HEK293 (cell line): ENCODE data around the gene SLAIN2.

Experiments used
- CTCF ChIA-PET: fragments of 350-600 bp; formaldehyde crosslinking; extraction: SDS; loops from one replicate; lab custom pipeline; 2021; ENCODE audit warnings: antibody characterized with exemption; lab: Yijun Ruan, JAX
- POLR2A ChIA-PET: fragments of 300-600 bp; formaldehyde crosslinking; extraction: SDS; loops from one replicate; lab custom pipeline; 2020; ENCODE audit warnings: antibody characterized with exemption, inconsistent platforms; lab: Yijun Ruan, JAX
- H3K27ac ChIP-seq: fragments of 200-500 bp; sonication (Bioruptor generic); 2 replicates; pipeline ENCODE4 v1.5.1; 2014; ENCODE audit warnings: low read depth, low read length, control low read depth, inconsistent platforms; ENCODE audit errors: extremely low read depth
- H3K36me3 ChIP-seq, 2 experiments: fragments of 200-500 bp in 1 of 2; sonication (Bioruptor generic) in 1 of 2; 1 replicate in 1 of 2; 2 replicates in 1 of 2; pipeline ENCODE4 v1.5.1; 2014 to 2017; ENCODE audit warnings: inconsistent platforms in 2 of 2, low read length in 2 of 2; ENCODE audit not compliant: control insufficient read depth in 2 of 2, insufficient read depth in 1 of 2
- H3K4me1 ChIP-seq: fragments of 200-500 bp; sonication (Bioruptor generic); 2 replicates; pipeline ENCODE4 v1.5.1; 2014; ENCODE audit warnings: mild to moderate bottlenecking, low read length, inconsistent platforms; ENCODE audit not compliant: control insufficient read depth, insufficient read depth
- H3K4me3 ChIP-seq: 2 replicates; pipeline ENCODE4 v1.5.1; 2011; ENCODE audit warnings: low read depth, mild to moderate bottlenecking, control low read depth, low read length, moderate library complexity
- H3K9me3 ChIP-seq: fragments of 200-500 bp; sonication (Bioruptor generic); 2 replicates; pipeline ENCODE4 v1.5.1; 2014; ENCODE audit warnings: low read depth, low read length, inconsistent platforms; ENCODE audit not compliant: control insufficient read depth, insufficient read depth
- BCL11B ChIP-seq: fragments of 450-650 bp; formaldehyde crosslinking; IDR thresholded peaks from 2 replicates; pipeline ENCODE4 v1.5.1; 2016; ENCODE audit warnings: low read depth, missing biosample characterization, missing genetic modification characterization
- EGR2 ChIP-seq: fragments of 450-650 bp; formaldehyde crosslinking; IDR thresholded peaks from 2 replicates; pipeline ENCODE4 v1.5.1; 2016; ENCODE audit warnings: low read depth, missing biosample characterization, missing genetic modification characterization
- GFI1B ChIP-seq: fragments of 450-650 bp; formaldehyde crosslinking; IDR thresholded peaks from 2 replicates; pipeline ENCODE4 v1.5.1; 2016; ENCODE audit warnings: missing biosample characterization, missing genetic modification characterization
- GLI2 ChIP-seq: fragments of 450-650 bp; formaldehyde crosslinking; IDR thresholded peaks from 2 replicates; pipeline ENCODE4; 2017; ENCODE audit warnings: missing biosample characterization, missing genetic modification characterization, low read depth, borderline replicate concordance
- GLIS2 ChIP-seq: fragments of 450-650 bp; formaldehyde crosslinking; IDR thresholded peaks from 2 replicates; pipeline ENCODE4 v1.5.1; 2016; ENCODE audit warnings: missing biosample characterization, missing genetic modification characterization
- HOXD13 ChIP-seq: sonication (generic); formaldehyde crosslinking; IDR thresholded peaks from 2 replicates; pipeline ENCODE4 v1.8.0; 2022; ENCODE audit warnings: missing genetic modification reagents, borderline replicate concordance
- KLF8 ChIP-seq: fragments of 450-650 bp; formaldehyde crosslinking; IDR thresholded peaks from 2 replicates; pipeline ENCODE4 v1.5.1; 2016; ENCODE audit warnings: missing biosample characterization, missing genetic modification characterization
- PRDM4 ChIP-seq: fragments of 450-650 bp; formaldehyde crosslinking; IDR thresholded peaks from 2 replicates; pipeline ENCODE4 v1.5.1; 2017; ENCODE audit warnings: missing biosample characterization, missing genetic modification characterization
- RBAK ChIP-seq: fragments of 450-650 bp; formaldehyde crosslinking; IDR thresholded peaks from 2 replicates; pipeline ENCODE4 v1.5.1; 2016; ENCODE audit warnings: missing biosample characterization, missing genetic modification characterization
- ZBTB17 ChIP-seq: fragments of 450-650 bp; formaldehyde crosslinking; IDR thresholded peaks from 2 replicates; pipeline ENCODE4 v1.5.1; 2016; ENCODE audit warnings: missing biosample characterization, missing genetic modification characterization
- ZBTB20 ChIP-seq: fragments of 450-650 bp; formaldehyde crosslinking; IDR thresholded peaks from 2 replicates; pipeline ENCODE4 v1.5.1; 2016; ENCODE audit warnings: missing biosample characterization, missing genetic modification characterization
- ZNF169 ChIP-seq: fragments of 450-650 bp; formaldehyde crosslinking; IDR thresholded peaks from 2 replicates; pipeline ENCODE4 v1.5.1; 2016; ENCODE audit warnings: missing biosample characterization, missing genetic modification characterization
- ZNF19 ChIP-seq: fragments of 450-650 bp; formaldehyde crosslinking; IDR thresholded peaks from 2 replicates; pipeline ENCODE4; 2016; ENCODE audit warnings: missing biosample characterization, missing genetic modification characterization, low read depth
- ZNF202 ChIP-seq: fragments of 450-650 bp; formaldehyde crosslinking; IDR thresholded peaks from 2 replicates; pipeline ENCODE4 v1.5.1; 2016; ENCODE audit warnings: missing biosample characterization, missing genetic modification characterization, borderline replicate concordance
- ZNF221 ChIP-seq: fragments of 450-650 bp; formaldehyde crosslinking; IDR thresholded peaks from 2 replicates; pipeline ENCODE4 v1.5.1; 2017; ENCODE audit warnings: missing biosample characterization, missing genetic modification characterization, borderline replicate concordance
- ZNF266 ChIP-seq: fragments of 450-650 bp; formaldehyde crosslinking; IDR thresholded peaks from 2 replicates; pipeline ENCODE4 v1.5.1; 2016; ENCODE audit warnings: missing biosample characterization, missing genetic modification characterization, low read depth
- ZNF341 ChIP-seq: fragments of 450-650 bp; formaldehyde crosslinking; IDR thresholded peaks from 2 replicates; pipeline ENCODE4; 2016; ENCODE audit warnings: low read depth, missing biosample characterization, missing genetic modification characterization
- ZNF350 ChIP-seq: fragments of 450-650 bp; formaldehyde crosslinking; IDR thresholded peaks from 2 replicates; pipeline ENCODE4 v1.5.0; 2017; ENCODE audit warnings: missing biosample characterization, mild to moderate bottlenecking, missing genetic modification characterization
- ZNF37A ChIP-seq: fragments of 450-650 bp; IDR thresholded peaks from 2 replicates; pipeline ENCODE4 v1.5.1; 2018; ENCODE audit warnings: missing biosample characterization, missing genetic modification characterization
- ZNF423 ChIP-seq: fragments of 450-650 bp; formaldehyde crosslinking; IDR thresholded peaks from 2 replicates; pipeline ENCODE4 v1.5.1; 2016; ENCODE audit warnings: missing biosample characterization, missing genetic modification characterization
- ZNF426 ChIP-seq: fragments of 450-650 bp; formaldehyde crosslinking; IDR thresholded peaks from 2 replicates; pipeline ENCODE4 v1.5.1; 2017; ENCODE audit warnings: missing biosample characterization, missing genetic modification characterization, mild to moderate bottlenecking, inconsistent platforms, moderate library complexity
- ZNF48 ChIP-seq: fragments of 450-650 bp; formaldehyde crosslinking; IDR thresholded peaks from 2 replicates; pipeline ENCODE4 v1.5.1; 2016; ENCODE audit warnings: missing biosample characterization, missing genetic modification characterization
- ZNF549 ChIP-seq: fragments of 450-650 bp; IDR thresholded peaks from 2 replicates; pipeline ENCODE4 v1.5.1; 2018; ENCODE audit warnings: missing biosample characterization, missing genetic modification characterization, mild to moderate bottlenecking, inconsistent platforms, moderate library complexity
- ZNF558 ChIP-seq: fragments of 450-650 bp; formaldehyde crosslinking; IDR thresholded peaks from 2 replicates; pipeline ENCODE4 v1.5.1; 2016; ENCODE audit warnings: missing biosample characterization, missing genetic modification characterization
- ZNF560 ChIP-seq: fragments of 450-650 bp; formaldehyde crosslinking; IDR thresholded peaks from 2 replicates; pipeline ENCODE4 v1.5.1; 2017; ENCODE audit warnings: missing biosample characterization, missing genetic modification characterization, borderline replicate concordance
- ZNF585B ChIP-seq: fragments of 450-650 bp; formaldehyde crosslinking; IDR thresholded peaks from 2 replicates; pipeline ENCODE4 v1.5.1; 2016; ENCODE audit warnings: missing biosample characterization, missing genetic modification characterization
- ZNF600 ChIP-seq: fragments of 450-650 bp; formaldehyde crosslinking; IDR thresholded peaks from 2 replicates; pipeline ENCODE4 v1.5.1; 2016; ENCODE audit warnings: missing biosample characterization, missing genetic modification characterization
- ZNF610 ChIP-seq: fragments of 450-650 bp; formaldehyde crosslinking; IDR thresholded peaks from 2 replicates; pipeline ENCODE4 v1.5.1; 2016; ENCODE audit warnings: missing biosample characterization, missing genetic modification characterization, borderline replicate concordance
- ZNF623 ChIP-seq: fragments of 450-650 bp; formaldehyde crosslinking; IDR thresholded peaks from 2 replicates; pipeline ENCODE4 v1.5.1; 2016; ENCODE audit warnings: missing biosample characterization, missing genetic modification characterization
- ZNF654 ChIP-seq: fragments of 450-650 bp; formaldehyde crosslinking; IDR thresholded peaks from 2 replicates; pipeline ENCODE4 v1.5.1; 2016; ENCODE audit warnings: low read depth, missing biosample characterization, missing genetic modification characterization
- ZNF658 ChIP-seq: fragments of 450-650 bp; formaldehyde crosslinking; IDR thresholded peaks from 2 replicates; pipeline ENCODE4; 2016; ENCODE audit warnings: missing biosample characterization, missing genetic modification characterization
- ZNF747 ChIP-seq: fragments of 450-650 bp; formaldehyde crosslinking; IDR thresholded peaks from 2 replicates; pipeline ENCODE4 v1.5.1; 2016; ENCODE audit warnings: missing biosample characterization, missing genetic modification characterization
- ZNF837 ChIP-seq: fragments of 450-650 bp; formaldehyde crosslinking; IDR thresholded peaks from 2 replicates; pipeline ENCODE4 v1.5.1; 2016; ENCODE audit warnings: missing biosample characterization, missing genetic modification characterization
- ZXDB ChIP-seq: fragments of 450-650 bp; formaldehyde crosslinking; IDR thresholded peaks from 2 replicates; pipeline ENCODE4 v1.5.1; 2016; ENCODE audit warnings: missing biosample characterization, missing genetic modification characterization
- TF ChIP-seq, protein P1 (sequence below): fragments of 450-650 bp; formaldehyde crosslinking; IDR thresholded peaks from 2 replicates; pipeline ENCODE4 v1.5.1; 2016; ENCODE audit warnings: missing biosample characterization, missing genetic modification characterization

SLAIN2 gene

DNA sequence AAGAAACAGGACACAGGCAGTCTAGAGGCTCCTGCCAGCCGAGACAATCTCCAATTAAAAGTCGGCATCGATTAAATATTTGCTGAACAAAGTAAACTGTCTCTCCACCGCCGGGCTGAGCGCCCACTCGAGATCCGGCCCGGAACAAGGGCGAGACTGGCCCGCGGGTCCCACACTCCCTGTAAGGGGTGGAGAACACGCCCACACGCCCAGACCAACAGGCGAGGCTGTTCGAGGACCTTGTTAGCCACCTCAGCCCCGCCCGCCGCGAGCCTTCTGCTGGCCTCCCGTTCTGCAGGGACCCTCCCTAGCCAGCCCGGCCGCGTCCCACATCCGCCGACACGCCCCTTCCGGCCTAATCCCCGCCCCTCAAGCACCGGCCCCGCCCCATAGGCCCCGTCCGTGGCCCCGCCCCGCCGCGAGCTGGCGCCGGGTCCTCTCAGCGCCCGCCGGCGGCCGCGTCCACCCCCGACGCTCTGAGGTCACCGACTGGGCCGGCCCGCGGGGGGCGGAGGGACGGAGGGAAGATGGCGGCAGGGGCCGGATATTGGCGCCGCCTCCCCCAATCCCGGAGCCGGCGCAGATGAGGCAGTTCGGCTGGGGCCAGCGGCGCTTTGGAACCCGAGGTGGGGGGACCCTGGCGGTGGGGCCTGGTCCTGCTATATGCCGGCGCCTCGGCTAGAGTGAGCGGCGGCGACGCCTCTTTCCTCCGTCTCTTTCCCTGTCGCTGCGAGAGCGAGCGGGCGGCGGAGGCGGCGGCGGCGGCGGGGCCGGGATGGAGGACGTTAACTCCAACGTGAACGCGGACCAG lies at the start of gene SLAIN2:
TSS of gene SLAIN2 (plus strand) at position 565 of the 811 bp plus-strand sequence. CDS start at position 776, 211 bp downstream.
- H3K4me1 ChIP-seq: peaks cover 5% of the 10 kb centered on the region; the same call in 1 of the 2 replicates
- ChIA-PET CTCF (no interaction called here), POLR2A (interaction anchor here (0.6 to 1.0 kb wide), 10 partner anchors 17 to 595 kb away, joined by 3 to 5 read pairs (median 4); no protein-coding TSS in a partner anchor)
- H3K4me3 ChIP-seq: peak within 1 kb of the TSS; percentile 58
- no peaks in the 10 kb centered on the region for H3K36me3 ChIP-seq
- H3K27ac ChIP-seq: peak within 1 kb of the TSS; percentile 87
- no peaks in the 10 kb centered on the region for H3K9me3 ChIP-seq
- no peak for TF ChIP-seq ZNF585B (tag by site-specific recombination)
- TF ChIP-seq ZNF48 (tag by site-specific recombination): no peak
- TF ChIP-seq KLF8 (tag by site-specific recombination): peak; percentile 84
- no peak for TF ChIP-seq ZNF549 (tag by site-specific recombination)
- no peak for TF ChIP-seq ZNF350 (tag by site-specific recombination)
- no peak for TF ChIP-seq HOXD13 (CRISPR knock-in tag)
- no peak for TF ChIP-seq ZNF747 (tag by site-specific recombination)
- TF ChIP-seq ZNF558 (tag by site-specific recombination): no peak
- TF ChIP-seq BCL11B (tag by site-specific recombination): no peak
- no peak for TF ChIP-seq ZNF560
- no peak for TF ChIP-seq ZNF221 (tag by site-specific recombination)
- peak; percentile 88 for TF ChIP-seq GLIS2 (tag by site-specific recombination)
- TF ChIP-seq ZNF37A: no peak
- peak; percentile 56 for TF ChIP-seq ZXDB (tag by site-specific recombination)
- TF ChIP-seq ZBTB20 (tag by site-specific recombination): no peak; the same call in 1 of the 2 replicates
- no peak for TF ChIP-seq ZNF837 (tag by site-specific recombination)
- no peak for TF ChIP-seq ZNF623 (tag by site-specific recombination)
- TF ChIP-seq RBAK: no peak
- no peak for TF ChIP-seq ZNF202 (tag by site-specific recombination)
- no peak for TF ChIP-seq ZNF610 (tag by site-specific recombination)
- TF ChIP-seq ZNF658 (tag by site-specific recombination): no peak
- TF ChIP-seq ZNF341 (tag by site-specific recombination): peak; percentile 86
- no peak for TF ChIP-seq ZNF169 (tag by site-specific recombination)
- no peak for TF ChIP-seq ZNF423 (tag by site-specific recombination)
- TF ChIP-seq EGR2 (tag by site-specific recombination): peak; percentile 80
- no peak for TF ChIP-seq ZNF266 (tag by site-specific recombination)
- TF ChIP-seq ZNF19 (tag by site-specific recombination): no peak
- no peak for TF ChIP-seq ZNF654 (tag by site-specific recombination)
- no peak for TF ChIP-seq ZNF426 (tag by site-specific recombination)
- TF ChIP-seq, protein P1, sequence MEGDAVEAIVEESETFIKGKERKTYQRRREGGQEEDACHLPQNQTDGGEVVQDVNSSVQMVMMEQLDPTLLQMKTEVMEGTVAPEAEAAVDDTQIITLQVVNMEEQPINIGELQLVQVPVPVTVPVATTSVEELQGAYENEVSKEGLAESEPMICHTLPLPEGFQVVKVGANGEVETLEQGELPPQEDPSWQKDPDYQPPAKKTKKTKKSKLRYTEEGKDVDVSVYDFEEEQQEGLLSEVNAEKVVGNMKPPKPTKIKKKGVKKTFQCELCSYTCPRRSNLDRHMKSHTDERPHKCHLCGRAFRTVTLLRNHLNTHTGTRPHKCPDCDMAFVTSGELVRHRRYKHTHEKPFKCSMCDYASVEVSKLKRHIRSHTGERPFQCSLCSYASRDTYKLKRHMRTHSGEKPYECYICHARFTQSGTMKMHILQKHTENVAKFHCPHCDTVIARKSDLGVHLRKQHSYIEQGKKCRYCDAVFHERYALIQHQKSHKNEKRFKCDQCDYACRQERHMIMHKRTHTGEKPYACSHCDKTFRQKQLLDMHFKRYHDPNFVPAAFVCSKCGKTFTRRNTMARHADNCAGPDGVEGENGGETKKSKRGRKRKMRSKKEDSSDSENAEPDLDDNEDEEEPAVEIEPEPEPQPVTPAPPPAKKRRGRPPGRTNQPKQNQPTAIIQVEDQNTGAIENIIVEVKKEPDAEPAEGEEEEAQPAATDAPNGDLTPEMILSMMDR (tag by site-specific recombination): peak; percentile 56; the same call in 1 of the 2 replicates
- TF ChIP-seq ZNF600 (tag by site-specific recombination): peak; percentile 47; the same call in 1 of the 2 replicates
- peak; percentile 38; the same call in 1 of the 2 replicates for TF ChIP-seq ZBTB17 (tag by site-specific recombination)
- TF ChIP-seq PRDM4 (tag by site-specific recombination): no peak
- no peak for TF ChIP-seq GFI1B (tag by site-specific recombination)
- TF ChIP-seq GLI2 (tag by site-specific recombination): no peak
